GM06990 (cell line): ENCODE results near the gene SHC2.

Experiments
- DNase-seq: peaks from one replicate; pipeline ENCODE4 v3.0.0-alpha.2; 2011; ENCODE audit not compliant: insufficient read length; ENCODE audit errors: extremely low read depth
- H3K27me3 ChIP-seq: replicated peaks from 2 replicates; pipeline ENCODE4 v1.6.0; 2011; ENCODE audit warnings: low read length; ENCODE audit not compliant: control insufficient read depth, insufficient read depth
- H3K36me3 ChIP-seq: 2 replicates; pipeline ENCODE4 v1.5.1; 2011; ENCODE audit warnings: low read length; ENCODE audit not compliant: control insufficient read depth, insufficient read depth
- H3K4me3 ChIP-seq: replicated peaks from 2 replicates; pipeline ENCODE4 v1.5.1; 2011; ENCODE audit warnings: low read depth, mild to moderate bottlenecking, control low read depth, low read length
- CTCF ChIP-seq: IDR thresholded peaks from 2 replicates; pipeline ENCODE4 v1.5.1; 2011; ENCODE audit warnings: low read length, control low read depth, mild to moderate bottlenecking, inconsistent platforms; ENCODE audit not compliant: insufficient read depth, poor library complexity, severe bottlenecking

SHC2 gene

GRCh38 chr19:468587-469256, 7.9 kb upstream of the SHC2 start:
- no peaks in the 10 kb centered on the region for H3K36me3 ChIP-seq

GRCh38 chr19:467554-467953, 6.7 kb upstream of the SHC2 start:
- no peak for TF ChIP-seq CTCF
- no peaks in the 10 kb centered on the region for H3K27me3 ChIP-seq
- DNase-seq, result no peak
- no peak overlapping the region for H3K4me3 ChIP-seq
- no peaks in the 10 kb centered on the region for H3K36me3 ChIP-seq

More at GRCh38 chr19:468587-469256, 7.9 kb upstream of the SHC2 start:
- TF ChIP-seq CTCF, result no peak
- no peak overlapping the region for H3K4me3 ChIP-seq
- no peak for DNase-seq
- no peaks in the 10 kb centered on the region for H3K27me3 ChIP-seq

DNA sequence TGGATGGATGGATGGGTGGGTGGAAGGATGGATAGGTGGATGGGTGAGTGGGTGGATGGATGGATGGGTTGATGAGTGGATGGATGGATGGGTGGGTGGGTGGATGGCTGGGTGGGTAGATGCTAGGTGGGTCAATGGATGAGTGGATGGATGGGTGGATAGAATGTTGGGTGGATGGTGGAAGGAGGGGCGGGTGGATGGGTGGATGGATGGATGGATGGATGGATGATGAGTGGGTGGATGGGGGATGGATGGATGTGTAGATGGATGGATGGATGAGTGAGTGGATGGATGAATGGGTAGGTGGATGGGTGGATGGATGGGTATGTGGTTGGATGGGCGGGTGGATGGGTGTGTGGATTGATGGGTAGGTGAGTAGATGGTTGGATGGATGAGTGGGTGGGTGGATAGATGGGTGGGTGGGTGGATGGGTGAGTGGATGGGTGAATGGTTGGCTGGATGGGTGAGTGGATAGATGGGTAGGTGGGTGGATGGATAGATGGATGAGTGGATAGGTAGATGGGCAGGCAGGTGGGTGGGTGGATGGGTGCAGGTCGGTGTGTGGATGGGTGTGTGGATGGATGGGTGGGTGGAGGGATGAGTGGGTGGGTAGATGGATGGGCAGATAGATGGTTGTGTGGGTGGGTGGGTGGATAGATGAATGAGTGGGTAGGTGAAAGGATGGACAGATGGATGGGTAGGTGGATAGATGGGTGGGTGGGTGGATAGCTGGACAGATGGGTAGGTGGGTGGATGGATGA, 4.4 kb upstream of the SHC2 start:
- TF ChIP-seq CTCF, result no peak
- no peak overlapping the region for H3K4me3 ChIP-seq
- DNase-seq, result no peak

GRCh38 chr19:464208-464545, 3.3 kb upstream of the SHC2 start:
- Histone ChIP-seq H3K36me3 (no peaks in the 10 kb centered on the region), H3K27me3 (no peaks in the 10 kb centered on the region), H3K4me3 (no peak overlapping the region)
- TF ChIP-seq CTCF, result no peak
- DNase-seq, result no peak

More for the DNA sequence above, 4.4 kb upstream of the SHC2 start:
- no peaks in the 10 kb centered on the region for H3K36me3 ChIP-seq
- H3K27me3 ChIP-seq, result no peaks in the 10 kb centered on the region

DNA sequence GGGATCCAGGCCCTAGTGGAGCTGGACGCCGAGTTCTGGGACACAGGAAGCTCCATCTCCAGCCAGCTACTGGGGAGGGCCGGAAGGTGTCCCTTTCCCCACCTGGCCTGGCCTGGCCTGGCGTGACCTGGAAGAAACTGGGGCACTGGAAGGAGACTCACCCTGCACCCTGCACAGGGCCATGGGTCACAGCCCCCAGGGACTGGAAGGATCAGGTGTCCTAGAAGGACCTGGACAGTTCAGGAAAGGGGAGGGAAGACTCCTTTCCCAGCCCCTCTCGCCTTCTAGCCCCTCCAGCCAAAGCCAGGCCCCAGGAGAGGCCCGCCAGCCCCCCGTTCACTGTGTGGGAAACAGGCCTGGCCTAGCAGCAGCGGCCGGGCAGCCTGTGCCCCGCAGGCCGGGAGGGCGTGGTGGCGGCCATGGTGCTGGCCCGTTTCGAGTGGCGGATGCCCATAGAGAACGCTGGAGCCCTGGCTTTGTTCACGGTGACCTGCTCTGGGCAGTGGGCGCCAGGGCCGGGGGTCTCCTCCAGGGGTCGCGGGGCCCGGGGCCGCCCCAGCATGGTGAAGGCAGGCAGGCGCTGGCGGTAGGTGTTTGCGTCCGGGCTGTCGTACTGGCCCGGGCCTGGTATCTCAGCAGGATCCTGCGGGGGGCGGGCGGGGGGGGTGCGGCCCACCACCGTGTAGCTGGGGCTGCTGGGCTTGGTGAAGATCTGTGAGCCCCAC, 2.8 kb upstream of the SHC2 start:
- DNase-seq, result no peak
- H3K36me3 ChIP-seq, result no peaks in the 10 kb centered on the region
- no peak for TF ChIP-seq CTCF
- H3K4me3 ChIP-seq, result no peak overlapping the region
- no peaks in the 10 kb centered on the region for H3K27me3 ChIP-seq
